Neural cell (in vitro differentiated cells): Measurements from ENCODE around the gene TTC21A. TPM values are rescaled to one million over a fixed set of nuclear protein-coding genes. Genes with fewer than 3 reads are reported as not detected.

Experiments used
- H2AFZ ChIP-seq: fragments of 200-600, 300-800 bp; sonication (generic), shearing (Covaris generic); 2 replicates; pipeline ENCODE4 v1.6.0; 2014; ENCODE audit warnings: low read depth, mild to moderate bottlenecking, antibody characterized with exemption, low read length, moderate library complexity
- H3F3A ChIP-seq: fragments of 200-600 bp; shearing (Covaris generic); 2 replicates; pipeline ENCODE4 v1.6.1; 2016; ENCODE audit warnings: mild to moderate bottlenecking, moderate library complexity, mixed read lengths, antibody characterized with exemption, low read length; ENCODE audit not compliant: insufficient read depth, poor library complexity, severe bottlenecking
- H3K27ac ChIP-seq: fragments of 200-600, 300-800 bp; sonication (generic), shearing (Covaris generic); 2 replicates; pipeline ENCODE4 v1.5.1; 2014; ENCODE audit warnings: mild to moderate bottlenecking, low read length, moderate library complexity
- H3K27me3 ChIP-seq: fragments of 300-800, 200-600 bp; sonication (generic), shearing (Covaris generic); 2 replicates; pipeline ENCODE4 v1.6.0; 2014; ENCODE audit warnings: mild to moderate bottlenecking, low read depth, low read length, moderate library complexity; ENCODE audit not compliant: insufficient read depth
- H3K36me3 ChIP-seq: fragments of 300-800, 200-600 bp; sonication (generic), shearing (Covaris generic); 2 replicates; pipeline ENCODE4 v1.5.1; 2014; ENCODE audit warnings: mild to moderate bottlenecking, antibody characterized with exemption, low read length, moderate library complexity; ENCODE audit not compliant: insufficient read depth
- H3K4me2 ChIP-seq: fragments of 300-800, 200-600 bp; sonication (generic), shearing (Covaris generic); 2 replicates; pipeline ENCODE4 v1.6.0; 2014; ENCODE audit warnings: mild to moderate bottlenecking, low read length
- H3K4me3 ChIP-seq: fragments of 300-800, 200-600 bp; sonication (generic), shearing (Covaris generic); 2 replicates; pipeline ENCODE4 v1.5.1; 2014; ENCODE audit warnings: mild to moderate bottlenecking, low read length, moderate library complexity
- H3K79me2 ChIP-seq: fragments of 200-600 bp; shearing (Covaris generic); replicated peaks from 2 replicates; pipeline ENCODE4 v1.6.0; 2014; ENCODE audit warnings: mild to moderate bottlenecking, low read length, moderate library complexity; ENCODE audit not compliant: insufficient read depth
- H3K9ac ChIP-seq: fragments of 300-800, 200-600 bp; sonication (generic), shearing (Covaris generic); 2 replicates; pipeline ENCODE4 v1.6.1; 2016; ENCODE audit warnings: mild to moderate bottlenecking, low read length, mixed read lengths
- H3K9me2 ChIP-seq: fragments of 200-600 bp; shearing (Covaris generic); 2 replicates; pipeline ENCODE4 v1.6.1; 2016; ENCODE audit warnings: mild to moderate bottlenecking, low read length, mixed read lengths; ENCODE audit not compliant: insufficient read depth
- H3K9me3 ChIP-seq: fragments of 200-600, 300-800 bp; sonication (generic), shearing (Covaris generic); 2 replicates; pipeline ENCODE4 v1.6.1; 2016; ENCODE audit warnings: mild to moderate bottlenecking, mixed run types, low read length, moderate library complexity, mixed read lengths
- H4K20me1 ChIP-seq: fragments of 200-600 bp; shearing (Covaris generic); 2 replicates; pipeline ENCODE4 v1.6.1; 2016; ENCODE audit warnings: mild to moderate bottlenecking, mixed run types; ENCODE audit not compliant: insufficient read depth
- CTCF ChIP-seq: fragments of 450-650 bp; IDR thresholded peaks from 2 replicates; pipeline ENCODE4 v1.5.1; 2014; ENCODE audit warnings: antibody characterized with exemption, mild to moderate bottlenecking, moderate library complexity; ENCODE audit not compliant: poor library complexity, severe bottlenecking
- EP300 ChIP-seq: fragments of 450-650 bp; conservative IDR thresholded peaks from 2 replicates; pipeline ENCODE4 v1.6.1; 2014; ENCODE audit warnings: antibody characterized with exemption, mild to moderate bottlenecking, moderate library complexity; ENCODE audit not compliant: poor library complexity, severe bottlenecking
- EZH2 ChIP-seq: fragments of 200-600, 300-800 bp; shearing (Covaris generic), sonication (generic); IDR thresholded peaks from 2 replicates; pipeline ENCODE4 v1.6.1; 2014; ENCODE audit warnings: antibody characterized with exemption, low read length, borderline replicate concordance, mild to moderate bottlenecking; ENCODE audit not compliant: insufficient read depth, poor library complexity, severe bottlenecking
- MXI1 ChIP-seq: fragments of 450-650 bp; conservative IDR thresholded peaks from 2 replicates; pipeline ENCODE4 v1.6.1; 2014; ENCODE audit warnings: antibody characterized with exemption, mild to moderate bottlenecking; ENCODE audit not compliant: poor library complexity, severe bottlenecking
- POLR2AphosphoS5 ChIP-seq: IDR thresholded peaks from 2 replicates; pipeline ENCODE4 v1.6.1; 2012
- RAD21 ChIP-seq: fragments of 450-650 bp; conservative IDR thresholded peaks from 2 replicates; pipeline ENCODE4 v1.6.1; 2014; ENCODE audit warnings: antibody characterized with exemption, mild to moderate bottlenecking, moderate library complexity
- REST ChIP-seq: IDR thresholded peaks from 2 replicates; pipeline ENCODE4 v1.6.1; 2012; ENCODE audit warnings: borderline replicate concordance
- SMC3 ChIP-seq: fragments of 450-650 bp; conservative IDR thresholded peaks from 2 replicates; pipeline ENCODE4 v1.6.1; 2014; ENCODE audit warnings: antibody characterized with exemption, mild to moderate bottlenecking, moderate library complexity; ENCODE audit not compliant: poor library complexity
- TAF1 ChIP-seq: IDR thresholded peaks from 2 replicates; pipeline ENCODE4 v1.6.1; 2012; ENCODE audit warnings: low read depth
- polyA plus RNA-seq: library from polyadenylated mRNA; depleted of rRNA; stranded (reverse); fragments of >200 nt; gene quantifications from 2 replicates; pipeline ENCODE4 v1.2.3, GENCODE V29; 2014

Gene TTC21A
- polyA plus RNA-seq, 1 donor from 2014 or later = 6.2 TPM

DNA sequence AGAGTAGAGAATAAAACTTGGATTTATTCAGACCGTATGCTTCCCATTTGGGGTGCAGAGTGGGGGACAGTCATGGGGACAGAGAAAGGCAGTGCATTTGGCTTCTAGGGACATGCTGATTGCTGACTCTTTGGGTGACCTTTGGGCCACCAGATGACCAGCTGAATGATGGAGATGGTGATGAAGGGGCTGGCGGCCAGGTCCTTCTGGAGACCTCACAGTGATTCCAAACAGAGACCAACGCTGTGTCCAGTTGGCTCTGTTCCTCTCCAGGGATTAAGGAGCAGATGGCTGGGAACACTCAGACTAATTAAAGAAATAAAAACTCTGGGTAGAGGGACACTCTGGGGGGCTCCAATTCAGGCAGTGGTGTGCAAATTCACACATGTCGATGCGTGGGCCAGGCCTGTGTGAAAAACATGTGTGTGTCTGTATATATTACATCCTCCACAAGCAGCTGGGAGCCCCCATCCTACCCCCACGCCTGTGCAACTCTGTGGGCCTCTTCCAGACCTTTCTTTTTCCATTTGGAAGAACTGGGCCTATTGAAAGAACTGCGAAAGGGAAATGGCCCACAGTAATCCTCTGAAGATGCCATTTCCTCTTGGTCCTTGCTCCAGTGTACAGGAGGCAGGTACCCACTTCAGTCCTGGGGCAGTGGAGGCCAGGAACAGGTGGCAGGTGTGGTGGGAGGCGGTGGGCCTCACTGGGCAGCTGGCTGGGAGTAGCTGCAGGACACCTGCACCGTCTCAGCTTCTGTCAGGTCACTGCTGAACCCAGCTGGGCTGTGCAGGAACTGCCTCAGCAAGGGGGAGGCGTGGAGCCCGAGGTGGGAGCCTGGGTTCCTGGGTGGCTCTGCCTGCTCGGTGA, 76.0 kb downstream of the TTC21A start:
- Histone ChIP-seq H3K36me3 (no peaks in the 10 kb centered on the region), H3F3A (no peaks in the 10 kb centered on the region), H3K4me2 (no peak overlapping the region), H3K9ac (no peak overlapping the region), H3K27ac (no peak overlapping the region), H3K27me3 (peaks cover 3% of the 10 kb centered on the region), H3K9me2 (no peaks in the 10 kb centered on the region), H3K9me3 (no peaks in the 10 kb centered on the region), H3K79me2 (no peaks in the 10 kb centered on the region), H2AFZ (no peak overlapping the region), H4K20me1 (no peaks in the 10 kb centered on the region), H3K4me3 (no peak overlapping the region)
- TF ChIP-seq REST (no peak), EP300 (no peak), TAF1 (no peak), RAD21 (no peak), MXI1 (no peak), EZH2 (no peak), SMC3 (no peak), POLR2AphosphoS5 (no peak), CTCF (no peak)

GRCh38 chr3:39184081-39184967, 76.8 kb downstream of the TTC21A start:
- Histone ChIP-seq H3K9me2 (no peaks in the 10 kb centered on the region), H3K9ac (no peak overlapping the region), H3K4me2 (no peak overlapping the region), H2AFZ (no peak overlapping the region), H3K9me3 (no peaks in the 10 kb centered on the region), H3K36me3 (no peaks in the 10 kb centered on the region), H3K4me3 (no peak overlapping the region), H3K27ac (no peak overlapping the region), H3K27me3 (peaks cover 3% of the 10 kb centered on the region), H4K20me1 (no peaks in the 10 kb centered on the region), H3F3A (no peaks in the 10 kb centered on the region), H3K79me2 (no peaks in the 10 kb centered on the region)
- TF ChIP-seq EP300 (no peak), REST (no peak), MXI1 (no peak), POLR2AphosphoS5 (no peak), TAF1 (no peak), EZH2 (no peak), CTCF (no peak), SMC3 (no peak), RAD21 (no peak)
